ENCODE data around the gene EEPD1.

Gene EEPD1

GRCh38 chr7:36297364-36298009, 144.4 kb downstream of the EEPD1 start:
- no peak for DNase-seq (ENCODE audit: low read depth in 2 of 2, low spot score in 1 of 2)

- no peak for DNase-seq (ENCODE audit: low read depth in 2 of 2, low spot score in 1 of 2)
Observed at GRCh38 chr7:36298106-36298505, 145.1 kb downstream of the EEPD1 start.

- no peak for DNase-seq (ENCODE audit: low read depth in 2 of 2, low spot score in 1 of 2)
Observed at GRCh38 chr7:36299223-36299774, 146.2 kb downstream of the EEPD1 start.

- DNase-seq (ENCODE audit: low read depth in 2 of 2, low spot score in 1 of 2) = no peak
Observed at GRCh38 chr7:36299823-36300341, 146.8 kb downstream of the EEPD1 start.

GRCh38 chr7:36300696-36301350, 147.8 kb downstream of the EEPD1 start:
- DNase-seq (ENCODE audit: low read depth in 2 of 2, low spot score in 1 of 2) = no peak

GRCh38 chr7:36301914-36302771, 149.1 kb downstream of the EEPD1 start:
- no peak for DNase-seq (ENCODE audit: low read depth in 2 of 2, low spot score in 1 of 2)

- no peak for DNase-seq (ENCODE audit: low read depth in 2 of 2, low spot score in 1 of 2)
Observed at GRCh38 chr7:36303202-36304098, 150.4 kb downstream of the EEPD1 start.

GRCh38 chr7:36304099-36304425, 151.0 kb downstream of the EEPD1 start:
- DNase-seq (ENCODE audit: low read depth in 2 of 2, low spot score in 1 of 2) = no peak

- DNase-seq (ENCODE audit: low read depth in 2 of 2, low spot score in 1 of 2) = no peak
Observed at GRCh38 chr7:36305226-36305625, 152.2 kb downstream of the EEPD1 start.

- DNase-seq (ENCODE audit: low read depth in 2 of 2, low spot score in 1 of 2) = no peak
Observed at GRCh38 chr7:36305648-36306047, 152.6 kb downstream of the EEPD1 start.

GRCh38 chr7:36306222-36306621, 153.2 kb downstream of the EEPD1 start:
- no peak for DNase-seq (ENCODE audit: low read depth in 2 of 2, low spot score in 1 of 2)

GRCh38 chr7:36306722-36307121, 153.7 kb downstream of the EEPD1 start:
- DNase-seq (ENCODE audit: low read depth in 2 of 2, low spot score in 1 of 2) = no peak

GRCh38 chr7:36308031-36308430, 155.0 kb downstream of the EEPD1 start:
- DNase-seq (ENCODE audit: low read depth in 2 of 2, low spot score in 1 of 2) = no peak

GRCh38 chr7:36309301-36309700, 156.2 kb downstream of the EEPD1 start:
- no peak for DNase-seq (ENCODE audit: low read depth in 2 of 2, low spot score in 1 of 2)

- no peak for DNase-seq (ENCODE audit: low read depth in 2 of 2, low spot score in 1 of 2)
Observed at GRCh38 chr7:36309716-36310115, 156.7 kb downstream of the EEPD1 start.

GRCh38 chr7:36310897-36311296, 157.8 kb downstream of the EEPD1 start:
- DNase-seq (ENCODE audit: low read depth in 2 of 2, low spot score in 1 of 2) = no peak

- DNase-seq (ENCODE audit: low read depth in 2 of 2, low spot score in 1 of 2) = no peak
Observed at GRCh38 chr7:36311539-36311938, 158.5 kb downstream of the EEPD1 start.

GRCh38 chr7:36312064-36312914, 159.2 kb downstream of the EEPD1 start:
- no peak for DNase-seq (ENCODE audit: low read depth in 2 of 2, low spot score in 1 of 2)

GRCh38 chr7:36312915-36313334, 159.9 kb downstream of the EEPD1 start:
- no peak for DNase-seq (ENCODE audit: low read depth in 2 of 2, low spot score in 1 of 2)

GRCh38 chr7:36313607-36314006, 160.6 kb downstream of the EEPD1 start:
- no peak for DNase-seq (ENCODE audit: low read depth in 2 of 2, low spot score in 1 of 2)

Measured in stimulated activated CD8-positive, alpha-beta memory T cell treated with anti-CD3 and anti-CD28 coated beads, Interleukin-4, amount 100 ng/mL, for 4 hours (primary cell).